HK-2 (cell line): ENCODE results near the gene USO1.
"Not testable (repeated sequence)": the region's sequence is repeated elsewhere in the genome, so short reads cannot be mapped to it uniquely, and the experiment has no call there.

ENCODE experiments used
- DNase-seq: peaks from one replicate; pipeline ENCODE4 v3.0.0-alpha.2; 2018; ENCODE audit not compliant: unreplicated experiment

Gene USO1, protein sequence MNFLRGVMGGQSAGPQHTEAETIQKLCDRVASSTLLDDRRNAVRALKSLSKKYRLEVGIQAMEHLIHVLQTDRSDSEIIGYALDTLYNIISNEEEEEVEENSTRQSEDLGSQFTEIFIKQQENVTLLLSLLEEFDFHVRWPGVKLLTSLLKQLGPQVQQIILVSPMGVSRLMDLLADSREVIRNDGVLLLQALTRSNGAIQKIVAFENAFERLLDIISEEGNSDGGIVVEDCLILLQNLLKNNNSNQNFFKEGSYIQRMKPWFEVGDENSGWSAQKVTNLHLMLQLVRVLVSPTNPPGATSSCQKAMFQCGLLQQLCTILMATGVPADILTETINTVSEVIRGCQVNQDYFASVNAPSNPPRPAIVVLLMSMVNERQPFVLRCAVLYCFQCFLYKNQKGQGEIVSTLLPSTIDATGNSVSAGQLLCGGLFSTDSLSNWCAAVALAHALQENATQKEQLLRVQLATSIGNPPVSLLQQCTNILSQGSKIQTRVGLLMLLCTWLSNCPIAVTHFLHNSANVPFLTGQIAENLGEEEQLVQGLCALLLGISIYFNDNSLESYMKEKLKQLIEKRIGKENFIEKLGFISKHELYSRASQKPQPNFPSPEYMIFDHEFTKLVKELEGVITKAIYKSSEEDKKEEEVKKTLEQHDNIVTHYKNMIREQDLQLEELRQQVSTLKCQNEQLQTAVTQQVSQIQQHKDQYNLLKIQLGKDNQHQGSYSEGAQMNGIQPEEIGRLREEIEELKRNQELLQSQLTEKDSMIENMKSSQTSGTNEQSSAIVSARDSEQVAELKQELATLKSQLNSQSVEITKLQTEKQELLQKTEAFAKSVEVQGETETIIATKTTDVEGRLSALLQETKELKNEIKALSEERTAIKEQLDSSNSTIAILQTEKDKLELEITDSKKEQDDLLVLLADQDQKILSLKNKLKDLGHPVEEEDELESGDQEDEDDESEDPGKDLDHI

DNA sequence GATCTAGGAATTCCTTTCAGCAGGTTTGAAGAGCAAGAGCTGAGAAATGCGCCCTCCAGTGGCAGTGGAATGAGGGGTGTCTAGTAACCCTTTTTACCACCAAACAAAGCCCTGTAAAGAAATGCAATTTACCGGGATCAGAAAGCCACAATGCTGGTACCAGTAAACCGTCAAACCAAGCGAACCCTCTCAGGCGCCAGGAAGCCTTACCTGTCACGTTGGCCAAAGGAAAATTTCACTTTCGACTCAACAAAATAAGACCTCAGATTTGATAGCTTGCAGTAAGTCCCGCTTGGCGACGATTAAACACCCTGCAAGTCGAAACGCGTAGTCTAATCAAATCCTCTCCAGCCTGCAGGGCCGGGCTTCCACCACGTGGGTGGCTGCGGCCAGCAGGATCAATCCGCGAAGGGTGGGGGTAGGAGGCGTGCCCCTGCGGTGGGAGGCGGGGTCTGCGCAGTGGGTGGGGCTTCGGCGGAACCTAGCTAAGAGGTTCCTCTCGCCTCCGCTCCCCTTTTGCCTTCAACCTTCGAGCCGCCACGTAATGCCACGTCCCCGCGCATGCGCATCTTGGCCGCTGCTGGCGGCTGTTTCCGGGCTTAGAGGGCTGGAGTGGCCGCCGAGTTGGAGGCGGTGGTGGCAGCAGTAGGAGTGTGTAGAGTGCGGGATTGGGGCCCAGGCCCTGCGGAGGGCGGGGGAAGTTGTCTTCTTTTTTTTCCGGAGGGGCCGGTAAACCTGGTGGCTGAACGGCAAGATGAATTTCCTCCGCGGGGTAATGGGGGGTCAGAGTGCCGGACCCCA lies at the start of gene USO1:
Gene USO1 (plus strand): TSS at position 512 of the 801 bp plus-strand sequence. CDS start 243 bp downstream, at position 755.
- DNase-seq = peak; percentile 99

DNA sequence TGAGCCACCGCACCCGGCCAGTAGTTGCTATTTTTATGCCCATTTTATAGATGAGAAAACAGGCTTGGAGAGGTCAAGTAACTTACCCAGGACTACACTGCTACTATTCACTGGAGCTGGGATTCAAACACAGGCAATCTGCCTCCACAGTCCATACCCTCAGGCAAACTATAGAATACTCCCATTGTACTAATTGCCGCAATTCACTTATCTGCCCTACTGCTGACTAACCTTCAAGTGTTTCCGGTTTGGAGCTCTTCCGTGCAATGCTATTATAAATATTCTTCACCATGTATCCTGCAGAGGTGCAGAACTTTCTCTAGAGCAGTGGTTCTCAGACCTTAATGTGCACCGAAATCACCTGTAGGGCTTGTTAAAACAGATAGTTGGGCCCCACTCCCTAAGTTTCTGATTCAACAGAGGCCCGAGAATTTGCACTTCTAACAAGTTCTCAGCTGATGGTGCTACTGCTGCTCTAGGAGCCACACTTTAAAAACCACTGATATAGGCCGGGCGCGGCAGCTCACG lies 49.3 kb upstream of the USO1 start:
- DNase-seq = no peak

DNA sequence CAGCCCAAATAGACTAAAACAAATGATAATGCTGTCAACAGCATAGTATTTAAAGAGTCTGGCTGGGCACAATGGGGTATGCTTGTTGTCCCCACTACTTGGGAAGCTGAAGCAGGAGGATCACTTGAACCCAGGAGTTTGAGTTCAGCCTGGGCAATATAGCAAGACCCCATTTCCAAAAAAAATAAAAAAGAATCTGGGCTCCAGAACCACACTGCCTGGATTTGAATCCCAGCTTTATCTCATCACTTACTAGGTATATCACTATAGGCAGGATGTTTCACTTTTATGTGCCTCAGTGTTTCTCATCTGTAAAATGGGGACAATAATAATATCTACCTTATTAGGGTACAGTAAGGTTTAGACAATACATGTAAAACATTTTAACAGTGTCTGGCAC lies 45.9 kb upstream of the USO1 start:
- no peak for DNase-seq

DNA sequence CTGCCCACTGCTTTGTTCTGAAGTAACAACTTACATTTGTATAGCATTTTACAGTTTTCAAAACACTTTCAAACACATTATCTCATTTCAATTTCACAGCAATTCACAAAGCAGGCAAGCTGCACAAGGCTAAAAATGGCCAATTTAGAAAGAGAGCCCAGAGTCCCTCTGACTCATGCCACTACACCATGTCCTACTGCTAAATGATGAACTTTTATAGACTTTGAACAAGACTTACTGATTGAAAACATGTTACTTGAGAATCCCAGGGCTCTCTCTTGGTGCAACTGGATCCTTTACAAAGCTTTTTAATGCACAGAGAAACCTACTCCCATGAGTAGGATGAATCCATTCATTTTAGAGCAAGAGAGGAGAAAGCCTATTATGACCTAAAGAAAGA lies 45.4 kb upstream of the USO1 start:
- DNase-seq = no peak

DNA sequence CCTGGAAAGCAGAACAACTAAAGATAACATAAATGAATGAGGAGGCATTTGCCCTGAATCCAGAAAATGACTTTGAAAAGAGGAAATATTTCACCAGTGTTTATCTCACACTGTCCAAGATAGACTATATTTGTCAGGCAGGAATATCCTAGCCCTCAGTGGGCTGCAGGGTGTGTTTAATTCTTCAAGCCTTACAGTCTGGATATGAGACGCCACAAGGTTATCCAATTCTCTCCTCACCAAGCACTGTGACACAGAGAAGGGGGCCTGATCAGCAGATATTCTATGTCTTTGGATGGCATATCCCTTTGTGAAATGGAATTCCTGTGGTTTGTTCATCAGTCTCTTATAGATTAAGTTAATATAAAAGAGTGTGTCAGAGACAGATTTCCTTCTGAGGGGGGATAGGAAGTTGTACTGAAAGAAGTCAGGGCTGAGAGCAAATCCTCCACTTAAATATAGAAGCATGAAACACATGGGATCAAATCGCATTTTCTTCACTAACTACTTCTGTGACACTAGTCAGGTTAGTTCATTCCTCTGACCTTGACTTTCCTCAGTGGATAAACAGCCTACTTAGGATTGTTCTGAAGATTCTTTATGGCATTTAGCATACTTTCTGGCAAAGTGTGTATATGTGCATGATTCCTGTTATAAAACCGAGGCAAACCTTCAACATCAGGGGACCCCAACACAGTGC lies 44.4 kb upstream of the USO1 start:
- DNase-seq = no peak

DNA sequence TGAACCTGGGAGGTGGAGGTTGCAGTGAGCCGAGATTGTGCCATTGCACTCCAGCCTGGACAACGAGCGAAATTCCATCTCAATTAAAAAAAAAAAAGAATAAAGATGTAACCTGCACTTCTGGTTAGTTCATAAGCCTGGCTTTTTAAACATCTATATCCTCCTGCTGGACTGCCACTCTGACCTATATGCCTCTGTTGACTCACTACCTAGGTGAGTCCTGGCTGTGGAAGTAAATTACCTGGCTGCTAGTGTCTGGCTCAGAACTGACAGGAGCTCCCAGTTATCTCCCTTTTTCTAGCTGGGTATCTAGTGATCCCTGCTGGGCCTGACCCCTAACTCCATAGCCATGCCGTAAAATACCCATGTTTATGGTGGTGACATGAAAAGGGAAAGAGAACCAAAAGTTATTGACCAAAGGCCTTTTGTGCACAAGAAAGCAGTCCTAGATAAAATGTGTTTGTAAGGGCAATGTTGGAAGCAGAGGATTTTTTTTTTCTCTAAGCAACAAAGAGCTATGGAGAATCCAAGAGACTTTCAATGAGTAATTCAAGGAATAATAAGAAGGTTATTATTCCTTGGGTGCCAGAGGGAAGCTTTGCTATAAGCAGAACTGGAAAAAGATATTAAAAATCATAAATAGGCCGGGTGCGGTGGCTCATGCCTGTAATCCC lies 40.8 kb upstream of the USO1 start:
- DNase-seq = no peak

DNA sequence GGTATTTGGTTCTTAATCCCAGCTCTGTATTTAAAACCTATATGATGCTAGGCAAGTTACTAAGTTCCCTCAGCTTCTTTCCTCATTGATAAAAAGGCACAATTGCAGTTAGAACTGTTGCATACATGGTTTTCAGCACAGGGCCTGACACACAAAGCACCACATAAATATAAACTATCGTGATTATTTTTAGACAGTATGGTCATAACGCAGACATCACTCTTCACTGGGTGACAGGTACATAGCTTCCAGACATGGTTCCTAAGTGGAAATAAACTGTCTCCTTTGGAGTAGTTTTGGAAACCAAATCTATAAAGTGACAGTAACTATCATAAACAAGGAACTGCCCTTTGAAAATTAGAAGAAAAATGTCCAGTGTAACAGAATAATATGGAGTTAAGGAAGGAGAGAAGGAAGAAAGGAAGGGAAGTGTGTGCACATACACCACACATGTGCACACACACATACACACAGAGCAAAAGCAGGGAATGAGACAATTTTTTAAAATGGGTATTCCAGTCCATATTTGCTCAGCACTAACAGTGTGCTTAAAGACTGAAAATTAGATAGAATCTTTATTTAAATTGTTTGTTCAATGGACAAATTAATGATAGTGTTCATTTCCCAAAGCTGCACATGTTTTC lies 38.7 kb upstream of the USO1 start:
- no peak for DNase-seq

DNA sequence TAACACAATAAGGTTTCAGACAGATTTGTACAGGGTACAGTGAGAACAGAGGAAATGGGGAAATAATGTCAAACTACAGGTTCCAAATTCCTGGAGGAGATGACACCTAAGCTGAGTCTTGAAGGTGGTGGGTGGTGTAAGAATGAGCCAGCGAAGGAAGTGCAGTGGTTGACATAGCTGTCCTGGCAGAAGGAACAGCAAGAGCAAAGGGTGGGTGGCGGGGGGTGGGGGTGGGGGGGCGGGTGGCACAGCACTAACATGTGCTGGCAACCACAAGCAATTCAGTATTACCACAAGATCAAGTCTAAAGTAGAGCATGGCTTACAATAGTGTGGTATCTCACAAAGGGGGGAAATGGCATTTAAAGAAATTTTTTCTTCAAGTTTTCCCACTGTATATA lies 38.0 kb upstream of the USO1 start:
- DNase-seq = no peak

DNA sequence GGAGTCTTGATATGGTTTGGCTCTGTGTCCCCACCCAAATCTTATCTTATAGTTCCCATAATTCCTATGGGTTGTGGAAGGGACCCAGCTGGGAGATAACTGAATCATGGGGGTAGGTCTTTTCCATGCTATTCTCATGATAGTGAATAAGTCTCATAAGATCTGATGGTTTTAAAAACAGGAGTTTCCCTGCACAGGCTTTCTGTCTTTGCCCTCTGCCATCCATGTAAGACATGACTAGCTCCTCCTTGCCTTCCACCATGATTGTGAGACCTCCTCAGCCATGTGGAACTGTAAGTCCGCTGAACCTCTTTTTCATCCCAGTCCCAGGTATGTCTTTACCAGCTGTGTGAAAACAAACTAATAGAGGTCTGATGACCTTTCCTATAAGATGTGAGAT lies 37.3 kb upstream of the USO1 start:
- DNase-seq = not testable (repeated sequence)

DNA sequence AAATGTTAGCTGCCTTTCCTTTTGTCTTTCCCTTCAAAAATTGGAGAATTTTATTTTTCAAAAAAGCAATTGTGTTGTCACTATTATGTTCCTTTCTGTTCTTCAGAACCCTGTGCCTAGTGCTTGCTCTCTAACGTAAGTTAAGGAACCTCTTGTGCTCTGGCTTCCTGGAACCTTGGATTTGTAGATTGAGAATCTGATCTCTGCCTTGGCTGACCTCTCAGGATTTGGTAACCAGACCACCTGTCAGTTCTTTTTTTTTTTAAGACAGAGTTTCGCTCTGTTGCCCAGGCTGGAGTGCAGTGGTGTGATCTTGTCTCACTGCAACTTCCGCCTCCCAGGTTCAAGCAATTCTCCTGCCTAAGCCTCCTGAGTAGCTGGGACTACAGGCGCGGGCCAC lies 32.3 kb upstream of the USO1 start:
- not testable (repeated sequence) for DNase-seq

DNA sequence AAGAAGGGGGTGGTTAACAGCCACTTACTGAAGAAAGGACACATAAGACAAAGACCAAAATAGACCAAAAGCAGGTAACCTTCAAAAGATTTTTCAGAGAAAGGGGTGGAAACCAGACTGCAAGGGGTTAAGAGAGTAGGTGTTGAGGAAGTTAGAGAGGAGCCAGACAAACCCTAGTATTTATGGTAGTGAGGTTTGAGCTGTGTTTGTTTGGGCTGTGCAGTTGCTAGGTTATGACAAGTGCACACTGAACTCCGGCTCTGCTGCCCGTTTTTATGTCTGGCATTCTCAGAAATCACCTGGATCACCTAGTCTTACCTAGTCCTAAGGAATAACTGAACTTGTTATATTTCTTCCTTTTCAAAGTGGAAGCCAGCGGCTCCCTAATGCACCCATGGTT lies 28.3 kb upstream of the USO1 start:
- no peak for DNase-seq

DNA sequence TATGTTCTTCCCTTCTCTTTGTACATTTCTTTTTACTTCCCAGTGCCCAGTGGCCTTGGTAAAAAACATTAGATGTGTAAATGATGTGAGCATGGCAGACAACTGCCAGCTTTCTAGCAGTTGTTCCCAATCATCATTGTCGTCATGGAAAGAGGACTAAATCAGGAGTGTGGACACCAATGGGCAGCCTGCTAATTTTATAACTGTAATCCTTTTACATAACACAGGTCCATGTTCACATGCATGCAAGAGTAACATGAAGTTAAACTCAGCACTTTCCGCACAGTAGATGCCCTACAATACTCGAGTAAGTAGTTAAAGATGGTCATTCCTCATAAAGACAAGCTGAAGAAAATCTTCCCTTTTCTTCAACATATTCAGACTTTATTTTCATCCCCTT lies 27.8 kb upstream of the USO1 start:
- no peak for DNase-seq

DNA sequence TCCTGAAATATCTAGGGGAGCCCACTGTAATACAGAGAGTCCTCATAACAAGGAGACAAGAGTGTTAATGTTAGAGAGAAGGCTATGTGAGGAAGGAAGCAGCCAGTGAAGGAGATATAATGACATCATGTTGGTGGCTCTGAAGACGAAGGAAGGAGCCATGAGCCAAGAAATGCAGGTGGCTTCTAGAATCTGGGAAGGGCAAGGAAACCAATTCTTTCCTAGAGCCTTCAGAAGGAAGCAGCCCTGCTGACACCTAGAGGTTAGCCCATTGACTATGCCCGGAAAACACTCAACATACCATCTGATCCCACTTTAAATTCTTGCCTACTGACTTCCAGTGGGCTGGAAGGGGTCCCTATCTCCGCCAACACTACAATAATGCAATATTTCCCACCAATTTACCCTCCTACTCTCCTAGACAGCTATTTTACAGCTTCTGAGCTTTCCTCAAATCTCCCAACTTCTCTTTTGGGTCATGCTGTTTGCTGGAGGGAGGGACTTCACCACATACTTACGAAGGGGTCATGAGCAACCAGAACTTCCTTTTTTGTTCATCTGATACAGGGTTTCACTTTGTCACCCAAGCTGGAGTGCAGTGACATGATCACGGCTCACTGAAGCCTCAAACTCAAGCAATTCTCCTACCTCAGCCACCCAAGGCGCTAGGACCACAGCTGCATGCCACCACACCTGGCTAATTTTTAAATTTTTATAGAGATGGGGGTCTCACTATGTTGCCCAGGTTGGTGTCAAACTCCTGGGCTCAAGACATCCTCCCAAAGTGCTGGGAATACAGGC lies 26.0 kb upstream of the USO1 start:
- DNase-seq = no peak

DNA sequence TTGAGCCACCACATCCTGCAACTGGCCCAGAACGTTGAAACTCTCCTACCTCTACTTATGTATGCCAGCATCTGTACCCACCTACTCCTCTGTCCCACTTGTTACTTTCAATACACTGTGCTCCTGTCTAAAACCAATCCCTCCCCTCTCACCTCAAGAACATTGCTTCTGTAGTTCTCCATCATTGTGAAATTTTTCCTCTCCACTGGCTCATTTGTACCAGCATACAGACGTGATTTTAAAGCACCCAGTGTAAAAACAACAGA lies 25.5 kb upstream of the USO1 start:
- no peak for DNase-seq

DNA sequence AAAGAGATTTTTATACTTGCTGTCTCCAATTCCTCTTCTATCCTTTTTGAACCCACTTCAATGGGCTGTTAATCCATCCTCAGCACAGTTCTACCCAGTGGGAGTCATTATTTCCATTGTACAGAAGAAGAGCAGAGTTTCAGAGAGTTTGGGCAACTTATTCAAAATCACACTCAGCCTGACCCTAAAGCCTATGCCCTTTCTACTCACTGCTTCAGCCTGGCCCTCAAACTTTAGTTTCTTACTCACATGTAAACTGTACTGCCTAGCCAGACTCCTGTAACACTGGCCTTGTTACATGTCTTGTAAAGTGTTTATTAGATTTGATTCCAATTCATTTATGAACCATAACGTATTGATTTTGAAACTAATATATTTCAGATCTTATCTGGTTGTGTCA lies 25.1 kb upstream of the USO1 start:
- no peak for DNase-seq

DNA sequence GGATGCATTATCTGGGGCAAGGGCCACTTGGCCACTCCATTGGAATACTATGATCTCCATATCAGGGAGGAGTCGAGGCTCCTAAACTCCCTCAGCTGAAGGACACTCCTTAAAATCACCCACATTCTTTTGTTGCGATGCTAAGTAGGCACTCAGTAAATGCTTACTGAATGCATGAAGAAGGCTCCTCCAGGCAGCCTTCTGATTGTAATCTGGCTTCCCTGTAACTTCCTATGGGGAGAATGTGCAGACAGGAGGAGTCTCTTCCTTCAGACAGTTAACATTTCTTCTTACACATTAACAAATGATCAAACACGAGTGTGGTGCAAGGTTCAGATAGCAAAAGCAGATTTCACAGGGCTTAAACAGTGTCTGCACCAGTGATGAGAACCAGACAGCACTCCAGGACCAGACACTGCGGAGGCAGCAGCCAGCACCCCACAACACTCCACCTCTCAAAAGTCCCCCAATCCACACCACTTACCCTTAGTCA lies 21.4 kb upstream of the USO1 start:
- DNase-seq = no peak

DNA sequence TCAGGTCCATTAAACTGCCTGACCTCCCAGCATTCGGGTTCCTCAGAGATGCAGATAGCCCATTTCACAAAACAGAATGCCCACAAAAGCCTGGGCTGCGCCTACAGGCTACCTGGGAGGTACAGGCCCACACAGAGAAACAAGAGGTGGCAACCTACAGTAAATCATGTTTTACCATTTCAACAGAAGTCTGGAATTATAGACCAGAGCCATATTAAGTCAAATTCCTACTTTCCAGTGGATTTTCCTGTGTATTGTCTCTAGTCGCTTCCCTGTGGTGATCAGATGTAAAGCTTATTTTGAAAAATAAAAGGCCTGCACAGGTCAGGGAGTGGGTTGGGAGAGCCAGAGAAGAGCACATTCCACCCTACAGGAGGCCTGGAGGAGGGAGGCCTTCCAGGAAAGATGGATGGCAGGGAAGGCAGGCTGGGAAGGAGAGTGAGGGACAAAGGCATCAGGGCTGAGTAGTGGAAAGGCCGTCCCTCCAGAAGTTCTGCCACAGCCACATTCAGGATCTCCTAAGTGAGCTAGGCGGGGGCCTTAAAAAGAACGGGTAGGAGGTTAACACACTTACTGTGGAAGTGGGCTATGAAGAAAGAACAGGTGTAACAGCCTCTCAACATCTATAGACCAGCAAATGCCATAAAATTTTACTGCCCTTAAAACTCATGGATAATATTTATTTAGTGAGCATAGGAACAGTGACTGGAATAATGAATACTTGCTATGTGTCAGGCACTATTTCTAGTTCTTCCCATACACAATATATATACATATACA lies 19.0 kb upstream of the USO1 start:
- DNase-seq = no peak

DNA sequence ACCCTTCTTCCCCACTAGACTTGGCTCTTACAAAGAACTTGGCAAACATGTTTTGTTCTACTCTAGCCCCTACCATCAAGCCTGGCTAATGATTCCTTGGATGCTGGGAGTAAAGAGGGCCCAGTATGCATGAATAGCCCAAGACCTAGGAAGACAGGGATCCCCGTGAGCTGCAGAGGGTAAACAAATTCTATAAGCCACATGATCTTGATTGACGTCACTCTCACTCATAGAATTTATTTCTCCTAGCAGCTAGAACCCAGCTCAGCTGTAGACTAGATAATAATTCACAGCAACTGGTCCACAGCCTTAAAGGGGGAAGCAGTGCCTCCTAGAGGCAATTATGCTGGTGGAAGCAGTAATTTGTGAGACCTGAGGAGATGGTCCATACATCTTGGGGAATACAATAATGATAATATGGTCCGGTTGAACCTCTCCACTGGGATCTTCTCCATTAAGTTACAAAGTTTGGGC lies 16.1 kb upstream of the USO1 start:
- DNase-seq = no peak
